C4-2B (cell line): ENCODE results near the gene TAS2R5.
"Not testable (repeated sequence)": the region's sequence is repeated elsewhere in the genome, so short reads cannot be mapped to it uniquely, and the experiment has no call there.

Source experiments
- H3K27ac ChIP-seq: fragments of 450-650 bp; 2 replicates; pipeline ENCODE4 v1.5.1; 2017
- ZFX ChIP-seq: fragments of 450-650 bp; IDR thresholded peaks from 2 replicates; pipeline ENCODE4 v1.6.1; 2017
- TF ChIP-seq, protein P1 (sequence below): fragments of 450-650 bp; conservative IDR thresholded peaks from 2 replicates; pipeline ENCODE4 v1.5.1; 2017; ENCODE audit warnings: mild to moderate bottlenecking

The TAS2R5 gene, protein sequence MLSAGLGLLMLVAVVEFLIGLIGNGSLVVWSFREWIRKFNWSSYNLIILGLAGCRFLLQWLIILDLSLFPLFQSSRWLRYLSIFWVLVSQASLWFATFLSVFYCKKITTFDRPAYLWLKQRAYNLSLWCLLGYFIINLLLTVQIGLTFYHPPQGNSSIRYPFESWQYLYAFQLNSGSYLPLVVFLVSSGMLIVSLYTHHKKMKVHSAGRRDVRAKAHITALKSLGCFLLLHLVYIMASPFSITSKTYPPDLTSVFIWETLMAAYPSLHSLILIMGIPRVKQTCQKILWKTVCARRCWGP

DNA sequence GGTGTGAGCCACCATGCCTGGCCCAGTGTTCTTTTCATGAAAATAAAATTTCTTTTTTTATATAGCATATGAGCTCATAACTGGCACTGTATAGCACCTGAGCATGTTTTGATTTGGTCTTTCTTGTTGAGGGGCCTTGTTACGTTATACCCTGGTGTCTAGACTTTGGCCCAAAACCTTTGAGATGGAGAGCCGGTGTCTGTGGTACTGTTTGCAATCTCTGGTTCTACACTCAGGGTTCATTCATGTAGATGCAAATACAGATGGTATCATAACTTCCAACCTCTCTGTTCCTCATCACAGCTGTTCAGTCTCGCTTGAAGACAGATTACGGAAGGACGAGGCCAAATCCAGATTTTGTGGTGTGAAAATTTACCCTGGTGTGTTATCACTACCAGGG lies at the start of gene TAS2R5:
TSS of gene TAS2R5 (plus strand) at position 301 of the 400 bp plus-strand sequence. CDS start 145 bp downstream, outside the sequence.
- no peak within 1 kb of the TSS for H3K27ac ChIP-seq
- TF ChIP-seq ZFX, result no peak
- TF ChIP-seq, protein P1, sequence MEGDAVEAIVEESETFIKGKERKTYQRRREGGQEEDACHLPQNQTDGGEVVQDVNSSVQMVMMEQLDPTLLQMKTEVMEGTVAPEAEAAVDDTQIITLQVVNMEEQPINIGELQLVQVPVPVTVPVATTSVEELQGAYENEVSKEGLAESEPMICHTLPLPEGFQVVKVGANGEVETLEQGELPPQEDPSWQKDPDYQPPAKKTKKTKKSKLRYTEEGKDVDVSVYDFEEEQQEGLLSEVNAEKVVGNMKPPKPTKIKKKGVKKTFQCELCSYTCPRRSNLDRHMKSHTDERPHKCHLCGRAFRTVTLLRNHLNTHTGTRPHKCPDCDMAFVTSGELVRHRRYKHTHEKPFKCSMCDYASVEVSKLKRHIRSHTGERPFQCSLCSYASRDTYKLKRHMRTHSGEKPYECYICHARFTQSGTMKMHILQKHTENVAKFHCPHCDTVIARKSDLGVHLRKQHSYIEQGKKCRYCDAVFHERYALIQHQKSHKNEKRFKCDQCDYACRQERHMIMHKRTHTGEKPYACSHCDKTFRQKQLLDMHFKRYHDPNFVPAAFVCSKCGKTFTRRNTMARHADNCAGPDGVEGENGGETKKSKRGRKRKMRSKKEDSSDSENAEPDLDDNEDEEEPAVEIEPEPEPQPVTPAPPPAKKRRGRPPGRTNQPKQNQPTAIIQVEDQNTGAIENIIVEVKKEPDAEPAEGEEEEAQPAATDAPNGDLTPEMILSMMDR, result no peak

DNA sequence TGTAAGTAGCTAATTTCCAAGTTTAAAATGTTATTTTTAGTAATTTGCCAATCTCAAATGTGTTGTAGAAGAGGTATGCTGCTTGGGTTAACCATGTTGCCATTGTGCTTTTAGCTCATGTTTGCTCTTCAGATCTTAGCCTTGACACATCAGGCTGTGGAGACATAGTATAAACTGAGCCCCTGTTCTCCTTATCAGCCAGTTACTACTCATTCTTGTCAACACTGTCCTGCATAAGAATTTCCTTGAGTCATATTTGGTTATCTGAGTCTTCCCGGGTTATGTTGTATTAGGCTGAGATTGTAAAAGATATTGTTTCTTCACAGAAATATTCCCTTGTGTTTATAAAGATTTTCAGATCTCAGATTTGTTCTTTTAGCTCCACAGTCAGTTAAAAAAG lies 47.8 kb upstream of the TAS2R5 start:
- no peak for TF ChIP-seq ZFX
- TF ChIP-seq, protein P1, result no peak
- H3K27ac ChIP-seq, result no peak overlapping the region

DNA sequence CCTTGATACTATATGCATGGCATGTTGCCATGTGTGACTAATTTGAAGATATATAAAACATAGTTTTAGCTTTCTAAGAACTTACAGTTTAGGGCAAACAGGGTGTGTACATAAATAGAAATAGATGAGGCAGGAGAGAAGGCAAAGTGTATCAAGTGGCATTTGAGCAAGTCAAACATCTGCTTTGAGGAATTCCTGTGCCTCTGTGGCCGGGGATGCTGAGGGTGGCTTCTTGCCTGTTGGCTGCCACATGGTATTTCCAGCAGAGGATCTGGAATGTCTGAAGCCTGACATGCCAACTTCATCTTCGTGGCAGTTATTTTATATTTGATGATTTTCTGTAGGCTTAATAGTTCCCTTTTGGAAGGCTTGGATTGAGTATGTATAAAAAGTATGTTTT lies 45.9 kb upstream of the TAS2R5 start:
- TF ChIP-seq ZFX, result no peak
- TF ChIP-seq, protein P1, result no peak
- H3K27ac ChIP-seq, result no peak overlapping the region

DNA sequence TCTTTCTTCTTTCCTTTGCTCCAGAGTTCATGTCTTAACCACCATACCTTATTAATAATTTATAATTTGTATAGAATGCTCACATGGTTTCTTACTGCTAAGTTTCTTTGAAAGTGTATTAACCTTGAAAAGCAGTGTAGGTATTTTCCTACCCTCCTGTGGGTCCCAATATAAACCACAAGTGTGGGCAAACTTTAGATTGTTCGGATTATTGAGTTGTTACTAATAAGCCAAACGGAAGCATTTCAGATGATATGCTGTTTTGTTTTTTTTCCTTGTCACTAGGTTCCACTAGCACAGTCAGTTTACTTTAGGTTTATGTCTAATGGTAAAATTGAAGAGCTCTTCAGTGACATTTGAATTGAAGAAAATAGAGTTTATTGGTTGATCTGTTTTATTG lies 41.6 kb upstream of the TAS2R5 start:
- H3K27ac ChIP-seq, result no peak overlapping the region
- TF ChIP-seq ZFX, result no peak
- TF ChIP-seq, protein P1, result no peak

DNA sequence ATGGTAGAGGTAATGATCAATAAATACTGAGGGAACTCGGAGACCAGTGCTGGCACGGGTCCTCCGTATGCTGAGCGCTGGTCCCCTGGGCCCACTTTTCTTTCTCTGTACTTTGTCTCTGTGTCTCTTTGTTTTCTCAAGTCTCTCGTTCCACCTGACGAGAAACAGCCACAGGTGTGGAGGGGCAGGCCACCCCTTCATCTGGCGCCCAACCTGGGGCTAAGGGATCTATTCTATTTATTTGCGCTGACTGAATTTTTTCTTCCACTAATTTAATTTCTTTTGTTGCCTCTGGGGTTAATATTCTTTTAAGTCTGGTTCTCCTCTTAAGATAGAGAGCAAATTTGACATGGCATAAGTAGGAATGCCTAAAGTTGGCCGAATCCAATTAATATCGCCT lies 38.1 kb upstream of the TAS2R5 start:
- not testable (repeated sequence) for H3K27ac ChIP-seq

DNA sequence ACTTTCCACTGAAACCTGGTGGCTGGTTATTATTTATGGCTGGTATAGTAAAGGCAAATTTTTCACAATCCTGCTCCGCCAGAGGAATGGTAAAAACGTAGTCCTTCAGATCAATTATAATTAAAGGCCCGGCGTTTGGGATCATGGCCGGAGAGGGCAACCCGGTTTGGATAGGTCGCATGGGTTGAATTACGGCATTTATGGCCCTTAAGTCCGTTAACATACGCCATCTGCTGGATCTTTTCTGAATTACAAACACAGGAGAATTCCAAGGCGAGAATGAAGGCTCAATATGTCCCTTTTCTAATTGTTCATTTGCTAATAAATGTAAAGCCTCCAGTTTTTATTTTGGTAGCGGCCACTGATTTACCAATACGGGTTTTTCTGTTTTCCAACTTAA lies 37.4 kb upstream of the TAS2R5 start:
- no peak for TF ChIP-seq ZFX
- TF ChIP-seq, protein P1, result peak; percentile 59
- no peak overlapping the region for H3K27ac ChIP-seq

DNA sequence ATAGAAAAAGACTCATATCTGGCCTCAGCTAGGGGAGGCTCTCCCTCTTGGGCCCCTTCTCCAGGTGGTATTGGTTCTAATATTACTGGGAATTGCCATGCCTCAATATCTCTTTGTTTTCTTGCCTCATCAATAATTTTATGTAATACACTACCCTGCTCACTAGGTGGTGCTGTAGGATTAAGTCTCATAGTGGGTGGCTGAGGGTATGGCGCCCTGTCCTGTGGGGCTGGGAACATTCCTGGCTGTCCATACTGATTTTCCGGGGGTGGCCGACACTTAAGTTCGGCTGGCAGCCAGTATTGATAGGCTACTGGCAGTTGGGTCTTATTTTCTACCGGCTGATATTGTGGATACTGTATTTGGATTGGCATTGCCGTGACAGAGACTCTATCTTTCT lies 35.1 kb upstream of the TAS2R5 start:
- no peak overlapping the region for H3K27ac ChIP-seq
- TF ChIP-seq, protein P1, result peak; percentile 77
- no peak for TF ChIP-seq ZFX

DNA sequence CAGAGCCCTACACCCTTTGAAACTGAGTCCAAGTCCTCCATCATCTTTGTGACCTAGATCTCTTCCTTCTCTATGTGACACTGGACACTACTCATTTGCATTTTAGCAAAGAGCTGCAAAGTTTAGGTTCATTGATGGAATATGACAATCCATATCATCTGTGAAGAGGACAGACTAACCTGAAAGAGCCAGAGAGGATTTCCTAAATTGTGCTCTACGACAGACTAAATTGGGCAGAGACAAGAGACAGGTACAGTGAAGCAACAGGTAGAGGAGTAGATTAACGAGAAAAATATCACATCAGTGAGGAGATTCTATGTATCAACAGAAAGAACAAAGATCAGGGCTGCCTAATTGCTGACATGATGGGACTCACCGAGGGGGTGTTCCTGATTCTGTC lies 26.2 kb upstream of the TAS2R5 start, which contains the start of gene TAS2R3:
TSS of gene TAS2R3 (plus strand) at position 301 of the 400 bp plus-strand sequence. CDS start at position 363, 62 bp downstream.
- H3K27ac ChIP-seq, result no peak within 1 kb of the TSS
- TF ChIP-seq ZFX, result no peak
- TF ChIP-seq, protein P1, result no peak

DNA sequence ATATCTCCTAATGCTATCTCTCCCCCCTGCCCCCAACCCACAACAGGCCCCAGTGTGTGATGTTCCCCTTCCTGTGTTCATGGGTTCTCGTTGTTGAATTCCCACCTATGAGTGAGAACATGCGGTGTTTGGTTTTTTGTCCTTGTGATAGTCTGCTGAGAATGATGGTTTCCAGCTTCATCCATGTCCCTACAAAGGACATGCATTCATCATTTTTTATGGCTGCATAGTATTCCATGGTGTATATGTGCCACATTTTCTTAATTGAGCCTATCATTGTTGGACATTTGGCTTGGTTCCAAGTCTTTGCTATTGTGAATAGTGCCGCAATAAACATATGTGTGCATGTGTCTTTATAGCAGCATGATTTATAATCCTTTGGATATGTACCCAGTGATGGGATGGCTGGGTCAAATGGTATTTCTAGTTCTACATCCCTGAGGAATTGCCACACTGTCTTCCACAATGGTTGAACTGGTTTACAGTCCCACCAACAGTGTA lies 19.9 kb upstream of the TAS2R5 start:
- H3K27ac ChIP-seq, result not testable (repeated sequence)
